ENCODE measurements around the gene FBXO17.

Gene FBXO17

GRCh38 chr19:38913958-38914357 is 61.6 kb downstream of the FBXO17 start:
- no peak for DNase-seq

DNA sequence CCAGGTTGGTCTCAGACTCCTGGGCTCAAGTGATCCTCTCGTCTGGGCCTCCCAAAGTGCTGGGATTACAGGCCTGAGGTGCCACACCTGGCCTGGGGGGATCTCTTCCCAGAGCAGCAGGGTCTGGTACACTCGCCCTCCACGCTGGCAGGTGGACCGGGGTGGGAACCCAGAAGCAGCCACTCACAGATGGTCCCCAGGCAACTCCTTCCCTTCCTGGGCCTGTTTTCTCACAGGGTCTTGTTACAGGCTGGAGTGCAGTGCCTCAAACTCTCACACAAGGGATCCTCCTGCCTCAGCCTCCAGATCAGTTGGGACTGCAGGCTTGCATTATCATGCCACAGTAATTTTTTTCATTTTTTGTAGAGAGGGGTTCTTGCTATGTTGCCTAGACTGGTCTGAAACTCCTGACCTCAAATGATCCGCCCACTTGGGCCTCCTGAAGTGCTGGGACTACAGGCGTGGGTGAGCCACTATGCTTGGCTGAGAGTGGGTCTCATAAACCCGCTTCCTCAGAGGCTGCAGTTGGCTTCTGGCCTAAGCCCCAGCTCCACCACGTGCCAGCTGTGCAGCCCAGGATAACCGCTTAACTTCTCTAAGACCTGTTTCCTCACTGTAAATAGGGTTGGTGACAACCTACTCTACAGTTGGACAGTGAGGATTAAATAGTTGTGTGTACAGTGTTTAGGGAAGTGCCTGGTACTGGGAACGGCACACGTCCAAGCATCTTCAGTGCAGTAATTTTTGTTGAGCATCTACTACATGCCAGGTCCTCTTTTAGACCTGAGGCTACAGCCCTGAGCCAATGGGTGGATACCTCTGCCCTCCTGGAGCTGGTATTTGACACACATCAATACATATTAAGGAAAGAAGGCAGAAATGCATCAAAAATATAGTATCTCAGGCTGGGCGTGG is 62.7 kb downstream of the FBXO17 start:
- DNase-seq: peak; percentile 66 to 74 (median 66)

GRCh38 chr19:38911388-38912001 is 64.0 kb downstream of the FBXO17 start:
- DNase-seq: no peak

DNA sequence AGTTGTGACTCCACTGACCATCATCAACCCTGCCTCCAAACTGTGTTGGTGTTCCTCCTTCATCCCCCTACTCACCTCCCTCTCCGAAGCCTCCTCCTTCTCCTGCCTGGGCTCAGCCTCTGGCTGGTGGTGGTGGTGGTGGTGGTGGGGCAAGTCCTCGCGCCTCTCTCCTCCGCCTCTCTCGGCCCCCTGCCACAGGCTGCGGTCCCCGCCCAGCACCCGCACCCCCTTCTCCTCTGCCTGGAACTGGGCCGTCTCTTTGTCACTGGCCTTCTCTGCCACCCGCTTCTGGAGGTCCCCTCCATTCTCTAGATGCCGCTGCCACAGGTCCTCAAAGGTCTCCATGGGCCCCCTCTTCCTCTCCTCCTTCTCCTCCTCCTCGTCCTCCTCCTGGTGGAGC is 65.1 kb downstream of the FBXO17 start:
- no peak for DNase-seq

DNA sequence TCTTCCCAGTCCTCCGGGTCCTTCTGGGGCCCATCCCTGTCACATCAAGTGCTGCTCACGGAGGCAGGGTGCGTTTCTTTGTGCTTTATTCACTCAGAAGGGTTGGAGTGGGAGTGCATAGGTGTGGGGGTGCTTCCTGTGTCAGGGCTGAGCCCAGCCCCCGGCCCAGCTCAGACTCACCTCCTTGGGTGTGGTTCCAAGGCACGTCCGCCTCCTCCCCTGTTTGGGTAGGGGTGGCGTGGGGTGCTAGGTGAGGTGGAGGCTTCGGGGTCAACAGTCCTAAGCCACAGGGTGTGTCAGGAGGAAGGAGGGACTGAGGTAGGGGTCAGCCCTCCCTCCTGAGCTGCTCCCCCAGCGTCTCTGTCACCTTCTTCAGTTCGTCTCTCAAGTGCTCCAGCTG is 66.6 kb downstream of the FBXO17 start:
- DNase-seq: no peak

- DNase-seq: no peak
These were observed 67.9 kb downstream of the FBXO17 start for GRCh38 chr19:38907670-38908069.

- no peak for DNase-seq
These were observed 68.3 kb downstream of the FBXO17 start for GRCh38 chr19:38907227-38907626.

- no peak for DNase-seq
These were observed 69.9 kb downstream of the FBXO17 start for GRCh38 chr19:38905620-38906019.

DNA sequence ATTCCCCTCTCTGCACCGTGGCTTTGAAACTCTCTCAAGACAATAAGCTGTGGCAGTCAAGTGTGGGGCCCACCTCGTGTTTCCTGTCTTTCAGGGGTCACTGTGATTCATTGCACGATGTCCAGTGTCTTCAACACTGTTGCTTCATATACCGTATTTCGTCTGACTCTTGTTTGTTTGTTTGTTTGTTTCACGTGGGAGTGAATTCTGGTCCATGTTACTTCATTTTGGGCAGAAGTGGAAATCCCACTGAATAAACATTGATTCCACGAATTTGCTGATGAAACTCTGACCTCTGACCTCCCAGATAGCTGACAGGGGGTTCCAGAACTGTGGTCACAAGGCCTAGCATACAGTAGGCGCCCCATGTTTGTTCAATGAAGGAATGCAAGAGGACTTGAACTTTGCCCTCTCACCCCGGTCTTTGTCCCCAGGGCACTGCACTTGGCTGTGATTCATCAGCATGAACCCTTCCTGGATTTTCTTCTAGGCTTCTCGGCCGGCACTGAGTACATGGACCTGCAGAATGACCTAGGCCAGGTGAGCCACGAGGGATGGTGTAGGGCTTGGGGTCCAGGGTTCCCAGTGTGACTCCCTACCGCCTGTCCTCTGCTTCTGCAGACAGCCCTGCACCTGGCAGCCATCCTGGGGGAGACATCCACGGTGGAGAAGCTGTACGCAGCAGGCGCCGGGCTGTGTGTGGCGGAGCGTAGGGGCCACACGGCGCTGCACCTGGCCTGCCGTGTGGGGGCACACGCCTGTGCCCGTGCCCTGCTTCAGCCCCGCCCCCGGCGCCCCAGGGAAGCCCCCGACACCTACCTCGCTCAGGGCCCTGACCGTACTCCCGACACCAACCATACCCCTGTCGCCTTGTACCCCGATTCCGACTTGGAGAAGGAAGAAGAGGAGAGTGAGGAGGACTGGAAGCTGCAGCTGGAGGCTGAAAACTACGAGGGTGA is 70.7 kb downstream of the FBXO17 start:
- peak; percentile 27 to 52 (median 44) for DNase-seq

DNA sequence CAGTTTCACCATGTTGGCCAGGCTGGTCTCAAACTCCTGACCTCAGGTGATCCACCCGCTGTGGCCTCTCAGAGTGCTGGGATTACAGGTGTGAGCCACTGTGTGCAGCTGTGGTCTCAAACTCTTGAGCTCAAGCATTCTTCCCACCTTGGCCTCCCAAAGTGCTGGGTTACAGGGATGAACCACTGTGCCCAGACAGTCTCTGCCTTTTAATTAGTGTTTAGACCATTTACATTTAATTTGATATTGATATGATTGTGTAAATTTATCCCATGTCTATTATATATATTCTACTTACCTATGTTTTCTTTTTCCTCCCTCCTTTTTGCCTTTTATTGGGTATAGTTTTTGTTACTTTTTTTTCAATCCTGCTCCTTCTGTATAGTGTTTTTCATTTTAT is 73.9 kb downstream of the FBXO17 start:
- DNase-seq: no peak

DNA sequence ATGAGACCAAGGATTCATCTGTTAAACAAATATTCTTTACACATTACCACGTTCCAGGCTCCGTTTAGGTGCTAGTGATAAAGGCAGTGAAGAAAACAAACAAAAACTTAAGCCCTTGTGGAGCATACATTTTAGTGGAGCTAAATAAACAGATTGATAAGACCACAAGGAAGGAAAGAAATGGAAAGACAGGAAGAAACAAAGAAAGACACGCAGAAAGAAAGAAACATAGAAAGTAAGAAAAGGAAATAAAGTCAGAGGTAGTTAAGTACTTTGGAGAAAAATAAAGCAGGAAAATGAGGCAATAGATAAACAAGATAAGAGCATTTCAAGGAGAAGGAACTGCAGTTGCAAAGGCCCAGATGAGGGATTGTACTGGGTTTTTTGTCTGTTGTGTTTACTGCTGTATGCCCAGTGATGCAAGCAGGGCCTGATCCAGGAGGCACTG is 74.8 kb downstream of the FBXO17 start:
- peak in 2 of 3 donors; percentile 27 to 33 for DNase-seq

DNA sequence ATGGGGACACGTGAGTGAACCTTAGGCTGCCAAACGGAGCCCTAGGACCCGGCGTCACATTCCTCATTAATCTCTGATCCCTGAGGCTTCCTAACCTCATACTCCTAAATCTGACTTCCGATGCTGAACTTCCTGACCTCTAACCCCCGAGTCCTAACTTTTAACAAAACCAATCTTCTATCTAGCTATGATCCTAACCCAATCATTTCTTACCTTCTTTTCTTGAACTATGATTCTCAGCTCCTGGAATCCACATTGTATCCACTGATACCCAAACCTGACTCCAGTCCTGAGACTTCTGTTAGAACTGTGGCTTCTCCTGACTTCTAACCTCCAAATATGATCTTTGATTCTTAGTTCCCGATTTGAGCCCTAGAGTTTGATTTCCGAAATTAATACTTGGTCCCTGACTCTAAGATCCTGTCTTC is 75.3 kb downstream of the FBXO17 start:
- DNase-seq: peak in 2 of 3 donors; percentile 72 to 76

- DNase-seq: peak; percentile 99 to 100 (median 100)
These were observed 75.9 kb downstream of the FBXO17 start, which contains the start of the genes NFKBIB and SIRT2 for GRCh38 chr19:38899447-38900201. TSS of gene NFKBIB (plus strand) at chr19:38899969. CDS start at chr19:38900033, 64 bp downstream. TSS of gene SIRT2 (minus strand) at chr19:38899618. CDS start at chr19:38899521, 97 bp downstream.

DNA sequence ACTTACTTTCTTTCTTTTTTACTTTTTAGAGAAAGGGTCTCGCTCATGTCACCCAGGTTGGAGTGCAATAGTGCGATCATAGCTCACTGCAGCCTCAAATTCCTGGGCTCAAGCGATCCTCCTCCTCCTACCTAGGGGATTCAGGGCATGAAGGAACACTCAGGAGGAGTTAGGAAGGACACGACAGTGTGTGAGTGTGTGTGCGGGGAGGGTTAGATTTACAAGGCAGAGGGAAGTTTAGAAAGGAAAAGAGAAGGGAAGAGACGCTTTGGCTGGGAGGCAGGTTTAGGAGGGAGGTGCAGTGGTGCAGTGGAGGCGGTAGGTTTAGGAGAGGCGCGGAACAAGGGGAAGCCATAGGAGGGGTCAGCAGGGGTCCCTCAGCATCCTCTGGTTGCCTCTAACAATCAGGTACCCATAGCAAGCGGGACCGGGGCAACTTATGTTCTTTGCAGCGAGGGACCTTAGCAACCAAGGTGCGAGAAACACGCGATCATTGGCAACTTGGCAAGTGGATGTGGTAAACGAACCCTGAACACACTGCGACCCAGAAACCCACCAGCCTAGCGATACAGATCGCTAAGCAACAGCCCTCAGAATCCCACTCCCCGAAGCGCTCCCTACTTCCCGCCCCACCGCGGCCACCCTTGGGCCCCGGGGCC is 76.6 kb downstream of the FBXO17 start:
- peak in 2 of 3 donors; percentile 16 to 41 for DNase-seq

DNA sequence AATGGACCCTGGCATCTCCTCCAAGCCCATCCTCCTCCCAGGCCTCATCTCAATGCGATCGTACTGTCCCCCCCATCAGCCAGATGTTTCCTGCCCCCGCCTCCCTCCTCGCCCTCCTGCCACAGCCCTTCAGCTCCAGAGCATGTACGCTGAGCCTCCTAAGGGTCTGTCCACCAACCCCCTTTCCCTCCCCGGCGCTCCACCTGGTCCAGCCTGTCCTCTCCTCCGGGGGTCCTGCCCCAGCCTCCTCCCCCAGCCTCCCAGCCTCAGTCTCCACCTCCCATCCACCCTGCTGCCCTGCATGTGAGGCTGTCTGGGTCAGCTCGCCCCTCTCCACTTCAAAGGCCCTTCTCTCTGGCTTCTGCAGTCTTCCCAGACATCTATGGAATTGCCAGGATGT is 80.6 kb downstream of the FBXO17 start:
- DNase-seq: no peak

DNA sequence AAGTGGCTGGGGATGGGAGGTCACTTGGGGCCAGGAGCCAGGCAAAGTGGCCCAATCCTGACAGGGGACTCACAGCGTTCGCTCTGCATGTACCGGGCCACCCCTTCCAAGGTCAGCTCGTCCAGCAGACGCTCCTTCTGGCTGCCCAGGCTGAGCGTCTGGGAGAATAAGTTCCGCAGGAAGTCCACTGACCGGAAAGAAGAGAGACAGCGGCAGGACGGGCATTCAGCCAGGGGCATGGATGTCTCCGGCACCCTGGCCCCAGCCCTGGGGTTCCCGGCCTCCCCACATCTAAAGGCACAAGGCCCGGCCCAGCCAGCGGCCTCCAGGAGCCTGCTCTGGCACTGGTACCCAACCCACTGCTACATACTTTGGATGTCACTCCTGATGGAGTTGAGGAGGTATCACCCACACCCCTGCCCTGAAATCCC is 82.2 kb downstream of the FBXO17 start:
- DNase-seq: no peak

- no peak for DNase-seq
These were observed 82.7 kb downstream of the FBXO17 start for GRCh38 chr19:38892841-38893240.

- DNase-seq: no peak
These were observed 83.8 kb downstream of the FBXO17 start for GRCh38 chr19:38891771-38892170.

Measured in suppressor macrophage treated with lipopolysaccharide for 1 hour (primary cell).